Retinal pigment epithelial cell (primary cell): ENCODE data around the gene ABAT.

Source experiments
- DNase-seq: peaks from one replicate; pipeline ENCODE4 v3.0.0-alpha.2; 2010; ENCODE audit warnings: low read depth
- H3K4me3 ChIP-seq: 2 replicates; pipeline ENCODE4 v1.5.1; 2011; ENCODE audit warnings: mild to moderate bottlenecking, low read length, control low read depth, moderate library complexity
- CTCF ChIP-seq: conservative IDR thresholded peaks from 2 replicates; pipeline ENCODE4 v1.5.1; 2011; ENCODE audit warnings: low read depth, low read length, control low read depth, inconsistent platforms

ABAT gene

GRCh38 chr16:8717469-8717868 is 43.1 kb downstream of the ABAT start:
- no peak overlapping the region for H3K4me3 ChIP-seq
- no peak for TF ChIP-seq CTCF
- DNase-seq = no peak

GRCh38 chr16:8717892-8718415 is 43.5 kb downstream of the ABAT start:
- no peak for DNase-seq
- H3K4me3 ChIP-seq = no peak overlapping the region
- TF ChIP-seq CTCF = no peak

- no peak for TF ChIP-seq CTCF
- DNase-seq = no peak
- no peak overlapping the region for H3K4me3 ChIP-seq
Measured at GRCh38 chr16:8718851-8719680, 44.6 kb downstream of the ABAT start.

- no peak for DNase-seq
- no peak overlapping the region for H3K4me3 ChIP-seq
- no peak for TF ChIP-seq CTCF
Measured at GRCh38 chr16:8720080-8720966, 45.9 kb downstream of the ABAT start.

- no peak for DNase-seq
- no peak for TF ChIP-seq CTCF
- no peak overlapping the region for H3K4me3 ChIP-seq
Measured at GRCh38 chr16:8720967-8721308, 46.5 kb downstream of the ABAT start.

GRCh38 chr16:8721336-8722024 is 47.1 kb downstream of the ABAT start:
- TF ChIP-seq CTCF = no peak
- no peak overlapping the region for H3K4me3 ChIP-seq
- no peak for DNase-seq
